Measurements from ENCODE around the gene PDPK1. TPM values are rescaled to one million over a fixed set of nuclear protein-coding genes. Genes with fewer than 3 reads are reported as not detected.

Gene PDPK1
- 10 to 100 TPM; 22.2 to 34.5 (median 25.6) TPM for total RNA-seq

DNA sequence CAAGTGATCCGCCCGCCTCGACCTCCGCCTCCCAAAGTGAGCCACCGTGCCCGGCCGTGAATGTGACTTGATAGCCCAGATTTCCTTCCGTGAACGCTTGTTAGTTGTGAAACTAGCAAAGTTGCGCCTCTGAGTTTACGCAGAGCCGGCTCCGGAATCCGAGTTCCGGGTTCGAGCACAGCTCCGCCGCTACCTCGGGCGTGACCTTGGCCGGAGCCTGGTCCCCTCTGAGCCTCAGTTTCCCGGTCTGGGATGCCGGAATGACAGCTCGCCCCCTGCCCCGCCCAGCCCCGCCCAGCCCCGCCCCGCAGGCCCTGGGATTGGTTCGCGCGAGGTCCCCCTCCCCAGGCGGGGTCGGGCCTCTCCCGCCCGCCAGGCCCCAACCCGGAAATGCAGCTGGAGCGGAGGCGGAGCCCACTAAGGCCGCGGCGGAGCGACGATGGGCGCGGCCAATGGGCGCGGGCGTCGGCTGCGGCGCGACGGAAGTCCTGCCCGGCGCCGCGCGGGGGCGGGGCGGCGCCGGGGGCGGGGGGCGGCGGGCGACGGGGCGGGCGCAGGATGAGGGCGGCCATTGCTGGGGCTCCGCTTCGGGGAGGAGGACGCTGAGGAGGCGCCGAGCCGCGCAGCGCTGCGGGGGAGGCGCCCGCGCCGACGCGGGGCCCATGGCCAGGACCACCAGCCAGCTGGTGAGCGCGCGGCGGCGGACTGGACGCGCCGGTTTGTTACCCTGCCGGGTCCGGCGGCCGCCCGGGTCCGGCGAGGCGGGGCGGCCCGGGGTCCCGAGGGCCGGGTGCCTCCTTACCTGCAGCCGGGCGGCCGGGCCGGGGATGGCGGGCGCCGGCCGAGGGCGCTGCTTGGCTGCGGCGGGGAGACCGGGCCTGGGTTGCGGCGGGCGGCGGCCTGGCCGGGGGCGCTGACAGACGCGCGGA, at the start of gene PDPK1:
PDPK1 (plus strand) TSS at position 571 of the 929 bp plus-strand sequence; CDS start at position 663, 92 bp downstream.
- DNase-seq (ENCODE audit: low spot score) (no peak), ATAC-seq (ENCODE audit: low FRiP score) (peak; percentile 90)
- TF ChIP-seq, protein P1, sequence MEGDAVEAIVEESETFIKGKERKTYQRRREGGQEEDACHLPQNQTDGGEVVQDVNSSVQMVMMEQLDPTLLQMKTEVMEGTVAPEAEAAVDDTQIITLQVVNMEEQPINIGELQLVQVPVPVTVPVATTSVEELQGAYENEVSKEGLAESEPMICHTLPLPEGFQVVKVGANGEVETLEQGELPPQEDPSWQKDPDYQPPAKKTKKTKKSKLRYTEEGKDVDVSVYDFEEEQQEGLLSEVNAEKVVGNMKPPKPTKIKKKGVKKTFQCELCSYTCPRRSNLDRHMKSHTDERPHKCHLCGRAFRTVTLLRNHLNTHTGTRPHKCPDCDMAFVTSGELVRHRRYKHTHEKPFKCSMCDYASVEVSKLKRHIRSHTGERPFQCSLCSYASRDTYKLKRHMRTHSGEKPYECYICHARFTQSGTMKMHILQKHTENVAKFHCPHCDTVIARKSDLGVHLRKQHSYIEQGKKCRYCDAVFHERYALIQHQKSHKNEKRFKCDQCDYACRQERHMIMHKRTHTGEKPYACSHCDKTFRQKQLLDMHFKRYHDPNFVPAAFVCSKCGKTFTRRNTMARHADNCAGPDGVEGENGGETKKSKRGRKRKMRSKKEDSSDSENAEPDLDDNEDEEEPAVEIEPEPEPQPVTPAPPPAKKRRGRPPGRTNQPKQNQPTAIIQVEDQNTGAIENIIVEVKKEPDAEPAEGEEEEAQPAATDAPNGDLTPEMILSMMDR (IDR thresholded peaks at IDR 0.05), result no peak

DNA sequence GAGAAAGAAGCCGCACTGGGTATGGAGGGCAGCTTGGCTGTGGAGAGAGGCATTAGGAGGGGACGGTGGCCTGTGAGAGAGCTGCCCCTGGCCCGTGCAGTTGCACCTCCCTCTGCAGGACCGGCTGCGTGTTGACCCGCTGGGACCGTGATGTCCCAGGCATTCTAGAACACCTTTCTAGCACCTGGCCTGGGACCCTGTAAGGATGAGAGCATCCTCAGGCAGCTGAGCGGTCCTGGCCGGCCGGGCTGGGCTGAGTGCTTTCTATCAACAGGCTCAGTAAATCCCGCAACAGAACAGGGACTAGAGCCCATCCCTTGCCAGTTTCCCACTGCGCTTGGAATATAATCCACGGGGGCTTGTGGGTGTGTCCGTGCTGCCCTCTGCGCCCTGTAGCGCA, 48.2 kb upstream of the PDPK1 start:
- DNase-seq (ENCODE audit: low spot score) (no peak), ATAC-seq (ENCODE audit: low FRiP score) (no peak)
- TF ChIP-seq, protein P1 (IDR thresholded peaks at IDR 0.05), result no peak

DNA sequence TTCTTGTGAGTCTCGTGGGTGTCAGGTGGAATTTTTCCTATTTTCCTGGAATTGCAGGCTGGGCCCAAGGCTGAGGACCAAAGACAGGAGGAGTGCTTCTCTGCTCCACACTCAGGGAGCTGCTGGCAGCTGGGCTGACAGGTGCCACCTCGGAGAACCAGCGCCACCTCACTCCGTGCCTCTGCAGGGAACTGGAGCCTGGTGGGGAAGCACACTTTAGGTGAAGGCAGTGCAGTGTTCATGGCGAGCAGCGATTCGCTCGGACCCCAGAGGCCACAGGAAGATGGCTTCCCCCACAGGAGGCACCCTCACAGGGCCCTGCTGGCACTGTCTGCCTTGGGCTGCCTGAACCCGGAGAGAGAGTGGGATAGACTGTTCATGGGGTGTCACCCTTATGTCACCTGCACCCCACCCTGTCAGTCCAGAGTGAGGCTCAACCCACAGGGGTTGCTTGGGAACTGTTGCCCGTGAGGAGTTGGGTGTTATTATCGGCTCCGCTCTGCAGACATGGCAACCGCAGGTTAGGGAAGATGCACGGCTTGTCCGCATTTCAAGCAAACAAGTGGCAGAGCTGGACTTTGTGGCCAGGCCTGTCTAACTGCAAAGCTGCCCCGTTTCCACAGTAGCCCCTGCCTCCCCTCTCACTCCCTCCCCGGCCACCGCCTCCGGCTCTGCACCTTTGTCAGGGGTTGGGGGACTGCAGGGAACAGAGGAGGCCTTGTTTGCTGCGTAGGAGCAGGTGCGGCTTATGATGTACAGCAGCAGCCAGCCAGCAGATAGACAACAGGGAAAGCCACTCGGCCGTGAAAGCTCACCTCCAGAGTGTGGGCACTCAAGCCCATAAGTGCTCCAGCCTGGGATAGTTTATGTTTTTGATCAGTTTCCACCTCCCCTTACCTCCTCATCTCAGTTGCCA, 47.4 kb upstream of the PDPK1 start:
- DNase-seq (ENCODE audit: low spot score) (no peak), ATAC-seq (ENCODE audit: low FRiP score) (no peak)
- TF ChIP-seq, protein P1 (IDR thresholded peaks at IDR 0.05), result no peak

DNA sequence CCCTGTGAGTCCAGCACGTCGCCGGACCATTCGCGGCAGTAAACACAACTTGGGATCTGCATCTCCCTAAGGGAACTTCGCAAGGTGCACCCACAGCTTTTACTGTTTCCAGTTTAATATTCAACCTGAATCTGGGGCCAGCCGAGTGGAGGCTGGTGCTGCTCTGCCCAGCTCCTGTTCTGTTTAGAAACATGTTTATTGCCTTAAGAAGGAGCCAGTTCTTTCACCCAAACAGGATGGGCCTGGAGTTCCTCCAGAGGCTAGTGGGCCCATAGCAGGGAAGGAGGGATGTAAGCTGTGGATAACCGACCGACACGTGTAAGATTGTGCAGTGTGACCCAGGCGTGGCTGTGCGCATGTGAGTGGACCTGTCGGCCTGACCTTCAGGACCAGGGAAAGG, 45.5 kb upstream of the PDPK1 start:
- no peak for DNase-seq (ENCODE audit: low spot score)
- TF ChIP-seq, protein P1 (IDR thresholded peaks at IDR 0.05), result no peak
- no peak for ATAC-seq (ENCODE audit: low FRiP score)

DNA sequence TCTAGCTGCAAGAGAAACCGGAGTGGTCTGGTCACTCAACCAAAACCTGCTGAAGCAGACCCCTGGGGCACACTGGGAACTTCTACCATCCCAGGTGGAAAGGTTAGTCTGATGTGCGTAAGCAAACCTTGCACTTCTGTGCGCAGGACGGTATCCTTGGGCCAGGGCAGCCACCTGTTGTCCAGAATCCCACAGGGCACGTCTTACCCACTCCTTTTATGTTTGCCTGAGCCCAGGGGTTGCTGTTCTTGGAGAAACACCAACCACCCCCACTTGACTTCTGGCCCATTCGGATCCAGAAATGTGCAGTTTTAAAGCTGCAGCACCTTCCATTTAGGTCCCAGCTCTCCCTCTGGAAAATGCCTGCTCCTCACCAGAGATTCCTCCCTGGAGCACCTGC, 44.2 kb upstream of the PDPK1 start:
- ATAC-seq (ENCODE audit: low FRiP score), result no peak
- TF ChIP-seq, protein P1 (IDR thresholded peaks at IDR 0.05), result no peak

GRCh38 chr16:2494616-2495015, 43.2 kb upstream of the PDPK1 start:
- TF ChIP-seq, protein P1 (IDR thresholded peaks at IDR 0.05), result no peak
- DNase-seq (ENCODE audit: low spot score) (no peak), ATAC-seq (ENCODE audit: low FRiP score) (no peak)

More for the DNA sequence above, 44.2 kb upstream of the PDPK1 start:
- no peak for DNase-seq (ENCODE audit: low spot score)

All from omental fat pad (tissue), 4 donors.